NB4 (cell line): ENCODE data around the gene TEX2.

Experiments
- CTCF ChIP-seq: IDR thresholded peaks from one replicate; pipeline ENCODE4 v1.5.1; 2012; ENCODE audit warnings: low read depth, low read length
- POLR2A ChIP-seq: IDR thresholded peaks from 2 replicates; pipeline ENCODE4 v1.6.1; 2011; ENCODE audit warnings: mild to moderate bottlenecking; ENCODE audit not compliant: insufficient read length; ENCODE audit errors: extremely low read depth

- no peak for TF ChIP-seq CTCF
- TF ChIP-seq POLR2A = no peak
Observed at GRCh38 chr17:64270885-64271284, 7.8 kb upstream of the TEX2 start.
